PC-9 (cell line): ENCODE measurements around the gene BPIFB3.

ENCODE experiments used
- EZH2 ChIP-seq: fragments of 200-600 bp; sonication (generic); IDR thresholded peaks from 2 replicates; pipeline ENCODE4 v1.8.0; 2017; ENCODE audit warnings: antibody characterized with exemption, low read depth
- TF ChIP-seq, protein P1 (sequence below): fragments of 200-600 bp; sonication (generic); conservative IDR thresholded peaks from 2 replicates; pipeline ENCODE4 v1.6.1; 2017; ENCODE audit warnings: mixed run types, antibody characterized with exemption, mild to moderate bottlenecking, moderate library complexity

DNA sequence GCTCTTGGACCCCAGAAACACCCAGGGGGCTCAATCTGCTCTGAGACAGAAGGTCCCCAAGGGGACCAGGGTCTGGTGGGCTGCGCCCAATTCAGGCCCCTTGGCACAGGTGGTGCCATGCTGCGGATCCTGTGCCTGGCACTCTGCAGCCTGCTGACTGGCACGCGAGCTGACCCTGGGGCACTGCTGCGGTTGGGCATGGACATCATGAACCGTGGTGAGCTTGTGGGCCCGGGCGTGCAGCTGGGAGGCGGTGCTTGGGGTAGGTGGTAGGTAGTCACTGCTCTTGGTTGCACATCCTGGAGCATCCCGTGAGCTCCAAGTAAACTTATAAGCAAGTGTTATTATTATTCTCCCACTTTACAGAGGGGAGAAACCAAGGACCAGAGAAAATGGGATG, 22.2 kb upstream of the BPIFB3 start, which contains the start of gene BPIFB6:
- TF ChIP-seq, protein P1, sequence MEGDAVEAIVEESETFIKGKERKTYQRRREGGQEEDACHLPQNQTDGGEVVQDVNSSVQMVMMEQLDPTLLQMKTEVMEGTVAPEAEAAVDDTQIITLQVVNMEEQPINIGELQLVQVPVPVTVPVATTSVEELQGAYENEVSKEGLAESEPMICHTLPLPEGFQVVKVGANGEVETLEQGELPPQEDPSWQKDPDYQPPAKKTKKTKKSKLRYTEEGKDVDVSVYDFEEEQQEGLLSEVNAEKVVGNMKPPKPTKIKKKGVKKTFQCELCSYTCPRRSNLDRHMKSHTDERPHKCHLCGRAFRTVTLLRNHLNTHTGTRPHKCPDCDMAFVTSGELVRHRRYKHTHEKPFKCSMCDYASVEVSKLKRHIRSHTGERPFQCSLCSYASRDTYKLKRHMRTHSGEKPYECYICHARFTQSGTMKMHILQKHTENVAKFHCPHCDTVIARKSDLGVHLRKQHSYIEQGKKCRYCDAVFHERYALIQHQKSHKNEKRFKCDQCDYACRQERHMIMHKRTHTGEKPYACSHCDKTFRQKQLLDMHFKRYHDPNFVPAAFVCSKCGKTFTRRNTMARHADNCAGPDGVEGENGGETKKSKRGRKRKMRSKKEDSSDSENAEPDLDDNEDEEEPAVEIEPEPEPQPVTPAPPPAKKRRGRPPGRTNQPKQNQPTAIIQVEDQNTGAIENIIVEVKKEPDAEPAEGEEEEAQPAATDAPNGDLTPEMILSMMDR, result no peak
- TF ChIP-seq EZH2, result no peak
